GM12874 (cell line): ENCODE results near the gene USP8.

Experiments
- CTCF ChIP-seq: IDR thresholded peaks from 2 replicates; pipeline ENCODE4 v1.5.1; 2011; ENCODE audit warnings: low read depth, mild to moderate bottlenecking, control low read depth, low read length, moderate library complexity; ENCODE audit not compliant: insufficient read depth

USP8 gene

GRCh38 chr15:50471072-50471471 lies 46.9 kb downstream of the USP8 start:
- no peak for TF ChIP-seq CTCF

- no peak for TF ChIP-seq CTCF
These were observed 51.9 kb downstream of the USP8 start for GRCh38 chr15:50476143-50476542.

DNA sequence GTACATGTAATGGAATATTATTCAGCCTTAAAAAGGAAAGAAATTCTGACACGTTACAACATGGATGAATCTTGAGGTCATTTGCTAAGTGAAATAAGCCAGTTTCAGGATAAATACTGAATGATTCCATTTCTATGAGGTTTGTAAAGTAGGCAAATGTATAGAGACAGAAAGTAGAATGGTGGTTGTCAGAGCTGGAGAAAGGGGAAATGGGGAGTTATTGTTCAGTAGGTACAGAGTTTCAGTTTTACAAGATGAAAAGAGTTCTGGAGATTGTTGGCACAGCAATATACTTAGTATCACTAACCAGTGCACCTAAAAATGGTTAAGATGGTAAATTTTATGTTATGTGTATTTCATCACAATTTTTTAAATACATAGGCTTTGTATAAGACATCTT lies 60.6 kb downstream of the USP8 start:
- TF ChIP-seq CTCF, result no peak

- no peak for TF ChIP-seq CTCF
These were observed 61.2 kb downstream of the USP8 start for GRCh38 chr15:50485389-50485788.

GRCh38 chr15:50487287-50487686 lies 63.1 kb downstream of the USP8 start:
- no peak for TF ChIP-seq CTCF

DNA sequence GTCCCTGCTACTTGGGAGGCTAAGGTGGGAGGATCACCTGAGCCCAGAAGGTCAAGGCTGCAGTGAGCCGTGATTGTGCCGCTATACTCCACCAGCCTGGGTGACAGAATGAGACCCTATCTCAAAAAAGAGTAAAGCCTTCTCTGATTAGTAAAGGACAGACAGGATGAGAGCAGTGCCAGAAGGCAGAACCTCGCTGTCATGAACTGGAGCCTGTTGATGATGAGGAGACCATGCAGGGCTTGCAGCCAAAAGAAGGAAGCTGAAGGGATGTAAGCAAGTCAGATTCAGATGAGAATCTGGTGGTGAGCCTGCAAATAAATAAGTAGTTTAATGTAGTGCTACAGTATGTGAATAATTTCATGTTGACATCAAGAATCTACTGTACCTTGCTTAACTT lies 69.4 kb downstream of the USP8 start:
- no peak for TF ChIP-seq CTCF

DNA sequence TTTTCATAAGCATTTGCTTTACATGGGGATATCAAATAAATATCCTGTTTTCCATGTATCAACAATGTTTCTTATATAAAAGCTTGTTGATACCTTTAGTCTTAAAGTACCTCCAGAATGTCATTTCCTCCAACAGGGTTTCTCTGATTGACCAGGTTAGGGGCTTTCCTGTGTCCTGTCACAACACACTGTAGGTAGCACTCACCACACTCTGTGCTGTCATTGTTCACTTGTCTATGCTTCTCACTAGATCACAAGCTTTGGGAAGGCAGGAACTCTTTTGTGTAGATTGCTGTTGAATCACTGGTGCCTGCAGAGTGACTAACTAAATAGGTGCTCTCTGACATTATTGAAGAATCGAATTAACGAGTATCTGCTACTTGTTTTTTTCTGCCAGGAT lies 72.5 kb downstream of the USP8 start:
- TF ChIP-seq CTCF, result no peak

GRCh38 chr15:50500352-50500751 lies 76.1 kb downstream of the USP8 start:
- no peak for TF ChIP-seq CTCF
